HepG2 (cell line): ENCODE measurements around the gene SNX6. TPM values are rescaled to one million over a fixed set of nuclear protein-coding genes. Genes with fewer than 3 reads are reported as not detected.

Experiments used
- AHR ChIP-seq: IDR thresholded peaks from 2 replicates; pipeline ENCODE4 v1.6.1; 2018; ENCODE audit warnings: missing genetic modification reagents, missing compliant biosample characterization
- ARNTL ChIP-seq: sonication (generic); formaldehyde crosslinking; IDR thresholded peaks from 2 replicates; pipeline ENCODE4 v1.4.0; 2020; ENCODE audit warnings: mild to moderate bottlenecking, missing genetic modification reagents
- CAMTA2 ChIP-seq: sonication (generic); formaldehyde crosslinking; IDR thresholded peaks from 2 replicates; pipeline ENCODE4 v1.4.0; 2020; ENCODE audit warnings: mild to moderate bottlenecking, missing genetic modification reagents, borderline replicate concordance
- CCDC6 ChIP-seq: sonication (generic); formaldehyde crosslinking; IDR thresholded peaks from 2 replicates; pipeline ENCODE4 v1.8.1; 2022; ENCODE audit warnings: mild to moderate bottlenecking, missing genetic modification reagents, moderate library complexity
- DDIT3 ChIP-seq: sonication (generic); formaldehyde crosslinking; IDR thresholded peaks from 2 replicates; pipeline ENCODE4 v1.4.0; 2020; ENCODE audit warnings: mild to moderate bottlenecking, missing genetic modification reagents
- ELF3 ChIP-seq: IDR thresholded peaks from 2 replicates; pipeline ENCODE4 v1.6.1; 2016; ENCODE audit warnings: missing genetic modification reagents, missing compliant biosample characterization
- HDAC1 ChIP-seq: sonication (generic); formaldehyde crosslinking; IDR thresholded peaks from 2 replicates; pipeline ENCODE4 v1.5.1; 2020; ENCODE audit warnings: mild to moderate bottlenecking, missing genetic modification reagents
- ISL2 ChIP-seq: sonication (generic); formaldehyde crosslinking; IDR thresholded peaks from 2 replicates; pipeline ENCODE4 v1.5.0; 2020; ENCODE audit warnings: missing genetic modification reagents
- KDM3A ChIP-seq: IDR thresholded peaks from 2 replicates; pipeline ENCODE4 v1.6.1; 2018; ENCODE audit warnings: low read depth, missing compliant biosample characterization
- PHF8 ChIP-seq: sonication (generic); formaldehyde crosslinking; IDR thresholded peaks from 2 replicates; pipeline ENCODE4 v1.5.0; 2020; ENCODE audit warnings: missing genetic modification reagents
- RCOR2 ChIP-seq: IDR thresholded peaks from 2 replicates; pipeline ENCODE4 v1.6.1; 2016; ENCODE audit warnings: missing biosample characterization, missing genetic modification reagents
- THAP11 ChIP-seq: IDR thresholded peaks from 2 replicates; pipeline ENCODE4 v1.6.1; 2016; ENCODE audit warnings: missing biosample characterization, missing genetic modification reagents
- YEATS4 ChIP-seq: sonication (generic); formaldehyde crosslinking; IDR thresholded peaks from 2 replicates; pipeline ENCODE4 v1.4.0; 2020; ENCODE audit warnings: missing genetic modification reagents, borderline replicate concordance
- ZFP36 ChIP-seq: fragments of 150-350 bp; IDR thresholded peaks from 2 replicates; pipeline ENCODE4 v1.6.1; 2018; ENCODE audit warnings: borderline replicate concordance, low read length, low read depth; ENCODE audit not compliant: partially characterized antibody
- ZNF225 ChIP-seq: sonication (generic); formaldehyde crosslinking; IDR thresholded peaks from 2 replicates; pipeline ENCODE4 v1.4.0; 2020; ENCODE audit warnings: mild to moderate bottlenecking, missing genetic modification reagents
- ZNF274 ChIP-seq: sonication (generic); formaldehyde crosslinking; IDR thresholded peaks from 2 replicates; pipeline ENCODE4 v1.5.1; 2020; ENCODE audit warnings: mild to moderate bottlenecking, missing genetic modification reagents
- ZNF281 ChIP-seq: sonication (generic); formaldehyde crosslinking; IDR thresholded peaks from 2 replicates; pipeline ENCODE4 v1.4.0; 2020; ENCODE audit warnings: missing genetic modification reagents, borderline replicate concordance
- polyA plus RNA-seq, 8 experiments: library from polyadenylated mRNA; depleted of rRNA in 3 of 8; stranded (reverse) in 7 of 8; unstranded in 1 of 8; fragments of >200 nt; fragmentation: Illumina TruSeq in 4 of 8; extraction: Trizol in 4 of 8; gene quantifications; 2 replicates each; pipeline versions ENCODE4 v1.2.1 to v1.2.3, GENCODE V29; 2011 to 2016; ENCODE audit warnings: low read depth in 4 of 8, missing spikeins in 1 of 8, mixed read lengths in 1 of 8; ENCODE audit not compliant: insufficient read depth in 1 of 8
- total RNA-seq, 5 experiments: library from RNA; depleted of rRNA; stranded (reverse); fragments of >200 nt; fragmentation: Illumina TruSeq; extraction: Trizol; gene quantifications; 2 replicates each; pipeline ENCODE4 v1.2.3, GENCODE V29; 2016; ENCODE audit warnings: low read depth in 1 of 5
- TF ChIP-seq, protein P1 (sequence below): sonication (generic); formaldehyde crosslinking; IDR thresholded peaks from 2 replicates; pipeline ENCODE4 v1.8.0; 2022; ENCODE audit warnings: mild to moderate bottlenecking, missing genetic modification reagents, borderline replicate concordance
- TF ChIP-seq, protein P2 (sequence below): sonication (generic); formaldehyde crosslinking; IDR thresholded peaks from 2 replicates; pipeline ENCODE4 v1.4.0; 2020; ENCODE audit warnings: missing genetic modification reagents, borderline replicate concordance
- TF ChIP-seq, protein P3 (sequence below): sonication (generic); formaldehyde crosslinking; IDR thresholded peaks from 2 replicates; pipeline ENCODE4 v1.8.0; 2022; ENCODE audit warnings: low read depth, missing genetic modification reagents

The SNX6 gene
- total and polyA plus RNA-seq, 2 of the 13 experiments (the other 11 are each of a cell fraction or from before 2014, with no cell fraction given) = 92.3 to 169 TPM

GRCh38 chr14:34539407-34540180 is 90.4 kb downstream of the SNX6 start, which contains the start of gene EAPP (continued):
- TF ChIP-seq ZNF281 = no peak; the same call in 1 of the 2 replicates
- no peak for TF ChIP-seq ZFP36
- peak; percentile 100 for TF ChIP-seq ZNF274 (CRISPR knock-in tag)
- peak; percentile 100 for TF ChIP-seq ZNF225
- peak; percentile 18; the same call in 1 of the 2 replicates for TF ChIP-seq RCOR2 (CRISPR knock-in tag)
- peak; percentile 94 for TF ChIP-seq CCDC6
- peak; percentile 97 for TF ChIP-seq KDM3A (CRISPR knock-in tag)
- TF ChIP-seq, protein P1, sequence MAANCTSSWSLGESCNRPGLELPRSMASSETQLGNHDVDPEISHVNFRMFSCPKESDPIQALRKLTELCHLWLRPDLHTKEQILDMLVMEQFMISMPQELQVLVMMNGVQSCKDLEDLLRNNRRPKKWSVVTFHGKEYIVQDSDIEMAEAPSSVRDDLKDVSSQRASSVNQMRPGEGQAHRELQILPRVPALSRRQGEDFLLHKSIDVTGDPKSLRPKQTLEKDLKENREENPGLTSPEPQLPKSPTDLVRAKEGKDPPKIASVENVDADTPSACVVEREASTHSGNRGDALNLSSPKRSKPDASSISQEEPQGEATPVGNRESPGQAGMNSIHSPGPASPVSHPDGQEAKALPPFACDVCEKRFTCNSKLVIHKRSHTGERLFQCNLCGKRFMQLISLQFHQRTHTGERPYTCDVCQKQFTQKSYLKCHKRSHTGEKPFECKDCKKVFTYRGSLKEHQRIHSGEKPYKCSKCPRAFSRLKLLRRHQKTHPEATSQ (CRISPR knock-in tag) = 0 out of 2 replicates have a peak, but pooled peaks have one; percentile 84
- TF ChIP-seq ARNTL = peak; percentile 94
- peak; percentile 99 for TF ChIP-seq AHR (CRISPR knock-in tag)
- TF ChIP-seq, protein P2, sequence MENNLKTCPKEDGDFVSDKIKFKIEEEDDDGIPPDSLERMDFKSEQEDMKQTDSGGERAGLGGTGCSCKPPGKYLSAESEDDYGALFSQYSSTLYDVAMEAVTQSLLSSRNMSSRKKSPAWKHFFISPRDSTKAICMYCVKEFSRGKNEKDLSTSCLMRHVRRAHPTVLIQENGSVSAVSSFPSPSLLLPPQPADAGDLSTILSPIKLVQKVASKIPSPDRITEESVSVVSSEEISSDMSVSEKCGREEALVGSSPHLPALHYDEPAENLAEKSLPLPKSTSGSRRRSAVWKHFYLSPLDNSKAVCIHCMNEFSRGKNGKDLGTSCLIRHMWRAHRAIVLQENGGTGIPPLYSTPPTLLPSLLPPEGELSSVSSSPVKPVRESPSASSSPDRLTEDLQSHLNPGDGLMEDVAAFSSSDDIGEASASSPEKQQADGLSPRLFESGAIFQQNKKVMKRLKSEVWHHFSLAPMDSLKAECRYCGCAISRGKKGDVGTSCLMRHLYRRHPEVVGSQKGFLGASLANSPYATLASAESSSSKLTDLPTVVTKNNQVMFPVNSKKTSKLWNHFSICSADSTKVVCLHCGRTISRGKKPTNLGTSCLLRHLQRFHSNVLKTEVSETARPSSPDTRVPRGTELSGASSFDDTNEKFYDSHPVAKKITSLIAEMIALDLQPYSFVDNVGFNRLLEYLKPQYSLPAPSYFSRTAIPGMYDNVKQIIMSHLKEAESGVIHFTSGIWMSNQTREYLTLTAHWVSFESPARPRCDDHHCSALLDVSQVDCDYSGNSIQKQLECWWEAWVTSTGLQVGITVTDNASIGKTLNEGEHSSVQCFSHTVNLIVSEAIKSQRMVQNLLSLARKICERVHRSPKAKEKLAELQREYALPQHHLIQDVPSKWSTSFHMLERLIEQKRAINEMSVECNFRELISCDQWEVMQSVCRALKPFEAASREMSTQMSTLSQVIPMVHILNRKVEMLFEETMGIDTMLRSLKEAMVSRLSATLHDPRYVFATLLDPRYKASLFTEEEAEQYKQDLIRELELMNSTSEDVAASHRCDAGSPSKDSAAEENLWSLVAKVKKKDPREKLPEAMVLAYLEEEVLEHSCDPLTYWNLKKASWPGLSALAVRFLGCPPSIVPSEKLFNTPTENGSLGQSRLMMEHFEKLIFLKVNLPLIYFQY (CRISPR knock-in tag) = peak; percentile 91; the same call in 1 of the 2 replicates
- TF ChIP-seq ELF3 (CRISPR knock-in tag) = peak; percentile 99
- TF ChIP-seq, protein P3, sequence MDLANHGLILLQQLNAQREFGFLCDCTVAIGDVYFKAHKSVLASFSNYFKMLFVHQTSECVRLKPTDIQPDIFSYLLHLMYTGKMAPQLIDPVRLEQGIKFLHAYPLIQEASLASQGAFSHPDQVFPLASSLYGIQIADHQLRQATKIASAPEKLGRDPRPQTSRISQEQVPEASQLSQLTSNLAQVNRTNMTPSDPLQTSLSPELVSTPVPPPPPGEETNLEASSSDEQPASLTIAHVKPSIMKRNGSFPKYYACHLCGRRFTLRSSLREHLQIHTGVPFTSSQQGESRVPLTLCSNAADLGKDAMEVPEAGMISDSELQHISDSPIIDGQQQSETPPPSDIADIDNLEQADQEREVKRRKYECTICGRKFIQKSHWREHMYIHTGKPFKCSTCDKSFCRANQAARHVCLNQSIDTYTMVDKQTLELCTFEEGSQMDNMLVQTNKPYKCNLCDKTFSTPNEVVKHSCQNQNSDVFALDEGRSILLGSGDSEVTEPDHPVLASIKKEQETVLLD (CRISPR knock-in tag) = peak; percentile 97
- TF ChIP-seq PHF8 (CRISPR knock-in tag) = peak; percentile 100
- no peak for TF ChIP-seq CAMTA2 (CRISPR knock-in tag)
- TF ChIP-seq ISL2 (CRISPR knock-in tag) = peak; percentile 89
- 0 out of 2 replicates have a peak, but pooled peaks have one; percentile 5 for TF ChIP-seq DDIT3 (CRISPR knock-in tag)
- TF ChIP-seq HDAC1 (CRISPR knock-in tag) = peak; percentile 100
- TF ChIP-seq YEATS4 = peak; percentile 100
- peak; percentile 95 for TF ChIP-seq THAP11
